Gastroesophageal sphincter (tissue), 4 donors: ENCODE data around the gene NEK8. TPM values are rescaled to one million over a fixed set of nuclear protein-coding genes. Genes with fewer than 3 reads are reported as not detected.

Experiments used
- ATAC-seq: fragments of 150-250 bp; one replicate; pipeline ENCODE4 v1.9.1; 2016; ENCODE audit warnings: mild to moderate bottlenecking, moderate library complexity
- H3K27ac ChIP-seq, 4 donors: fragments of 200-600 bp; sonication (generic) in 3 of 4; 1 replicate in 3 of 4; 2 replicates in 1 of 4; pipeline ENCODE4 v1.5.1; 2016 to 2019
- H3K27me3 ChIP-seq: fragments of 200-600 bp; sonication (generic); one replicate; pipeline ENCODE4 v1.5.1; 2019
- H3K36me3 ChIP-seq, 2 donors: fragments of 200-600 bp; sonication (generic); one replicate each; pipeline ENCODE4 v1.5.1; 2019; ENCODE audit warnings: control low read depth in 1 of 2
- H3K4me1 ChIP-seq, 3 donors: fragments of 200-600 bp; sonication (generic); 1 replicate in 2 of 3; 2 replicates in 1 of 3; pipeline ENCODE4 v1.5.1; 2016 to 2019; ENCODE audit warnings: control low read depth in 2 of 3
- H3K4me3 ChIP-seq, 2 donors: fragments of 200-600 bp; sonication (generic); one replicate each; pipeline ENCODE4 v1.5.1; 2019; ENCODE audit warnings: mild to moderate bottlenecking in 1 of 2, moderate library complexity in 1 of 2
- H3K9me3 ChIP-seq, 3 donors: fragments of 200-600 bp; sonication (generic); one replicate each; pipeline ENCODE4 v1.5.1; 2017 to 2019; ENCODE audit warnings: control low read depth in 2 of 3
- EP300 ChIP-seq: sonication (generic); formaldehyde crosslinking; IDR thresholded peaks from one replicate; pipeline ENCODE4 v1.6.1; 2017; ENCODE audit warnings: antibody characterized with exemption, mild to moderate bottlenecking
- POLR2A ChIP-seq, 2 donors: fragments of 450-650 bp; IDR thresholded peaks; one replicate each; pipeline ENCODE4 v1.6.1; 2017; ENCODE audit warnings: antibody characterized with exemption in 2 of 2, mild to moderate bottlenecking in 2 of 2, moderate library complexity in 1 of 2
- POLR2AphosphoS5 ChIP-seq: sonication (generic); formaldehyde crosslinking; IDR thresholded peaks from one replicate; pipeline ENCODE4 v1.6.1; 2017; ENCODE audit warnings: antibody characterized with exemption
- WGBS, 2 donors: methylation state at CpG; one replicate each; pipeline ENCODE4 v1.1.5; 2018; ENCODE audit warnings: low coverage in 1 of 2; 5-methylcytosine and 5-hydroxymethylcytosine counted together
- total RNA-seq, 4 donors: library from RNA; depleted of rRNA; stranded (reverse); fragments of >200 nt; gene quantifications; one replicate each; pipeline ENCODE4 v1.1.0, GENCODE V29; 2016
- TF ChIP-seq, protein P1 (sequence below), 4 experiments: fragments of 200-600 bp in 2 of 4; fragments of 450-650 bp in 2 of 4; sonication (generic) in 1 of 4; IDR thresholded peaks; one replicate each; pipeline ENCODE4 v1.5.1; 2017 to 2019; ENCODE audit warnings: antibody characterized with exemption in 4 of 4, mild to moderate bottlenecking in 2 of 4, moderate library complexity in 2 of 4

The NEK8 gene
- total RNA-seq, 4 donors from 2014 or later: 0.94 to 2.0 (median 1.8) TPM; not detected in 1

GRCh38 chr17:28725660-28726225, 2.8 kb upstream of the NEK8 start:
- H3K9me3 ChIP-seq: no peaks in the 10 kb centered on the region
- ATAC-seq: peak; percentile 44
- H3K27me3 ChIP-seq: no peaks in the 10 kb centered on the region
- WGBS, 2 donors: no CpG with 5 or more reads among the region's 45 CpGs
- peak overlapping the region in 3 of 4 donors; percentile 95 to 100 (median 97) for H3K27ac ChIP-seq
- peaks cover 4 to 71% (median 32%) of the 10 kb centered on the region in 3 donors for H3K4me1 ChIP-seq
- peak overlapping the region; percentile 47 to 79 for H3K4me3 ChIP-seq
- peaks cover 0 to 39% of the 10 kb centered on the region in 2 donors for H3K36me3 ChIP-seq
- TF ChIP-seq POLR2A (IDR thresholded peaks at IDR 0.05) (peak in 1 of 2 donors; percentile 9), POLR2AphosphoS5 (no peak)
- TF ChIP-seq, protein P1, sequence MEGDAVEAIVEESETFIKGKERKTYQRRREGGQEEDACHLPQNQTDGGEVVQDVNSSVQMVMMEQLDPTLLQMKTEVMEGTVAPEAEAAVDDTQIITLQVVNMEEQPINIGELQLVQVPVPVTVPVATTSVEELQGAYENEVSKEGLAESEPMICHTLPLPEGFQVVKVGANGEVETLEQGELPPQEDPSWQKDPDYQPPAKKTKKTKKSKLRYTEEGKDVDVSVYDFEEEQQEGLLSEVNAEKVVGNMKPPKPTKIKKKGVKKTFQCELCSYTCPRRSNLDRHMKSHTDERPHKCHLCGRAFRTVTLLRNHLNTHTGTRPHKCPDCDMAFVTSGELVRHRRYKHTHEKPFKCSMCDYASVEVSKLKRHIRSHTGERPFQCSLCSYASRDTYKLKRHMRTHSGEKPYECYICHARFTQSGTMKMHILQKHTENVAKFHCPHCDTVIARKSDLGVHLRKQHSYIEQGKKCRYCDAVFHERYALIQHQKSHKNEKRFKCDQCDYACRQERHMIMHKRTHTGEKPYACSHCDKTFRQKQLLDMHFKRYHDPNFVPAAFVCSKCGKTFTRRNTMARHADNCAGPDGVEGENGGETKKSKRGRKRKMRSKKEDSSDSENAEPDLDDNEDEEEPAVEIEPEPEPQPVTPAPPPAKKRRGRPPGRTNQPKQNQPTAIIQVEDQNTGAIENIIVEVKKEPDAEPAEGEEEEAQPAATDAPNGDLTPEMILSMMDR (IDR thresholded peaks at IDR 0.05): no peak

DNA sequence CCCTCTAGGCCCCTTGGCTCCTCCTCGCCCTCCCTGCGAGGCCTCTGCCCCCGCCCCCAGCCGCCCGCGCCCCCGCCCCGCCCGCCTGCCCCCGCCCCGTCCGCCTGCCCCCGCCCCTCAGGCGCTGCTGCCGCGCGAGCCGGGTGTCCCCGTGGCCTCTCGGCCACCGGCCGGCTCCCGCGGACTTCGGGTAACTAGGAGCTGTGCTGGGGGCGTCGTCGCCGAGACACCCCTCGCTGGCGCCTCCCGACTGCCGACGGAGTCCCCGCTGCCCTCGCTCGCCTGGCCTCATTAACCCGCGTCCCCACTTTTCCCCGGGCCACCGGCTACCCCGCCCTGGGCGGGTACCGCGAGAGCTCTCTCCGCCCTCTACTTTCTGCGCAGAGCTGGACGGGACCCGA, 2.4 kb upstream of the NEK8 start, which contains the start of gene TLCD1:
Gene TLCD1 (minus strand): TSS at position 8 of the 401 bp plus-strand sequence. CDS start 136 bp downstream, outside the sequence.
- Histone ChIP-seq H3K4me1 (peaks cover 0 to 66% (median 27%) of the 10 kb centered on the region in 3 donors), H3K4me3 (peak within 1 kb of the TSS; percentile 47 to 79), H3K27ac (peak within 1 kb of the TSS in 3 of 4 donors; percentile 95 to 100 (median 97)), H3K27me3 (no peaks in the 10 kb centered on the region), H3K36me3 (peaks cover 0 to 38% of the 10 kb centered on the region in 2 donors), H3K9me3 (no peaks in the 10 kb centered on the region)
- TF ChIP-seq EP300 (no peak), POLR2AphosphoS5 (no peak), POLR2A (IDR thresholded peaks at IDR 0.05) (no peak)
- TF ChIP-seq, protein P1 (IDR thresholded peaks at IDR 0.05): no peak
- 0% methylated on average over 4 of the region's 49 CpGs; no CpG with 5 or more reads in 1 of the 2 donors for WGBS, 2 donors
- ATAC-seq: peak; percentile 51

- H3K4me1 ChIP-seq: peaks cover 0 to 60% (median 21%) of the 10 kb centered on the region in 3 donors
- peak; percentile 79 for ATAC-seq
Measured at GRCh38 chr17:28726627-28727491, 1.7 kb upstream of the NEK8 start.

DNA sequence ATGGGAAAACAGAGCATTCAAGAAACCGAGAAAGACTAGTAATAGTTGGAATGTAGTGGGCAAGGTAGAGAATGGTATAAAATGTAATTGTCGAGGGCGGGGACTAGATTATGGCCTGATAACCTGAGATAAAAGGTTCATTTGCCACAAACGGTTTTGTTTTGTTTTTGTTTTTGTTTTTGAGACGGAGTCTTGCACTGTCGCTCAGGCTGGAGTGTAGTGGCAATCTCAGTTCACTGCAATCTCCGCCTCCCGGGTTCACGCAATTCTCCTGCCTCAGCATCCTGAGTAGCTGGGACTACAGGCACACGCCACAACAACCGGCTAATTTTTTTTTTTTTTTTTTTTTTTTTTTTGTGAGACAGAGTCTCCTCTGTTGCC, 1.4 kb downstream of the NEK8 start:
- Histone ChIP-seq H3K27me3 (no peaks in the 10 kb centered on the region), H3K4me1 (peaks cover 0 to 39% (median 18%) of the 10 kb centered on the region in 3 donors), H3K36me3 (peaks cover 0 to under 1% of the 10 kb centered on the region in 2 donors), H3K9me3 (no peaks in the 10 kb centered on the region), H3K4me3 (no peak overlapping the region), H3K27ac (no peak overlapping the region)
- no peak for TF ChIP-seq POLR2AphosphoS5
- TF ChIP-seq, protein P1 (IDR thresholded peaks at IDR 0.05): no peak
- TF ChIP-seq POLR2A (IDR thresholded peaks at IDR 0.05): no peak
- TF ChIP-seq EP300: no peak
- no peak for ATAC-seq
- WGBS, 2 donors: 81 to 84% methylated on average over 10 to 11 of the region's 11 CpGs

More at GRCh38 chr17:28726627-28727491, 1.7 kb upstream of the NEK8 start:
- H3K27me3 ChIP-seq: no peaks in the 10 kb centered on the region
- peak overlapping the region in 3 of 4 donors; percentile 95 to 100 (median 97) for H3K27ac ChIP-seq
- 0% methylated on average over 7 to 14 of the region's 57 CpGs for WGBS, 2 donors
- H3K4me3 ChIP-seq: peak overlapping the region; percentile 47 to 79
- no peaks in the 10 kb centered on the region for H3K9me3 ChIP-seq
- TF ChIP-seq POLR2AphosphoS5 (peak; percentile 52), EP300 (no peak)
- TF ChIP-seq, protein P1 (IDR thresholded peaks at IDR 0.05): peak in 3 of 4 experiments; percentile 99 to 100 (median 99)
- peaks cover 0 to 32% of the 10 kb centered on the region in 2 donors for H3K36me3 ChIP-seq
